ENCODE measurements around the gene C12orf42.

- no peak for TF ChIP-seq EZH2 (IDR thresholded peaks at IDR 0.05; ENCODE audit: insufficient read depth, poor library complexity, severe bottlenecking)
- no peak for TF ChIP-seq EZH2phosphoT487 (IDR thresholded peaks at IDR 0.05; ENCODE audit: insufficient read depth, low read depth)
Measured at GRCh38 chr12:103336940-103337339, 158.8 kb downstream of the C12orf42 start.

Measured in GM23248 (cell line).